WTC11 (cell line): ENCODE measurements around the gene SAMD5.
"Not testable (repeated sequence)": the region's sequence is repeated elsewhere in the genome, so short reads cannot be mapped to it uniquely, and the experiment has no call there.

ENCODE experiments used
- CREB1 ChIP-seq: sonication (generic); formaldehyde crosslinking; IDR thresholded peaks from 2 replicates; pipeline ENCODE4 v1.8.0; 2023; ENCODE audit warnings: mild to moderate bottlenecking, missing genetic modification reagents
- NR3C1 ChIP-seq: sonication (generic); formaldehyde crosslinking; conservative IDR thresholded peaks from 2 replicates; pipeline ENCODE4 v1.8.1; 2023; ENCODE audit warnings: low read depth, mild to moderate bottlenecking, missing genetic modification reagents
- SMAD4 ChIP-seq: sonication (generic); formaldehyde crosslinking; IDR thresholded peaks from 2 replicates; pipeline ENCODE4 v1.8.0; 2022; ENCODE audit warnings: mild to moderate bottlenecking, missing genetic modification reagents
- ZNF121 ChIP-seq: sonication (generic); formaldehyde crosslinking; IDR thresholded peaks from 2 replicates; pipeline ENCODE4 v1.8.0; 2023; ENCODE audit warnings: missing genetic modification reagents
- ZNF263 ChIP-seq: sonication (generic); formaldehyde crosslinking; IDR thresholded peaks from 2 replicates; pipeline ENCODE4 v1.8.1; 2022; ENCODE audit warnings: low read depth, mild to moderate bottlenecking, moderate library complexity, missing genetic modification reagents
- TF ChIP-seq, protein P1 (sequence below): sonication (generic); formaldehyde crosslinking; IDR thresholded peaks from 2 replicates; pipeline ENCODE4 v1.8.0; 2022; ENCODE audit warnings: mild to moderate bottlenecking, missing genetic modification reagents
- TF ChIP-seq, protein P2 (sequence below): fragments of 200-600 bp; IDR thresholded peaks from 2 replicates; pipeline ENCODE4 v1.8.0; 2022; ENCODE audit warnings: antibody characterized with exemption
- TF ChIP-seq, protein P3 (sequence below): sonication (generic); formaldehyde crosslinking; IDR thresholded peaks from 2 replicates; pipeline ENCODE4 v1.8.1; 2023; ENCODE audit warnings: mild to moderate bottlenecking, missing genetic modification reagents, borderline replicate concordance
- TF ChIP-seq, protein P4 (sequence below): sonication (generic); formaldehyde crosslinking; IDR thresholded peaks from 2 replicates; pipeline ENCODE4 v1.8.1; 2023; ENCODE audit warnings: mild to moderate bottlenecking, missing genetic modification reagents

DNA sequence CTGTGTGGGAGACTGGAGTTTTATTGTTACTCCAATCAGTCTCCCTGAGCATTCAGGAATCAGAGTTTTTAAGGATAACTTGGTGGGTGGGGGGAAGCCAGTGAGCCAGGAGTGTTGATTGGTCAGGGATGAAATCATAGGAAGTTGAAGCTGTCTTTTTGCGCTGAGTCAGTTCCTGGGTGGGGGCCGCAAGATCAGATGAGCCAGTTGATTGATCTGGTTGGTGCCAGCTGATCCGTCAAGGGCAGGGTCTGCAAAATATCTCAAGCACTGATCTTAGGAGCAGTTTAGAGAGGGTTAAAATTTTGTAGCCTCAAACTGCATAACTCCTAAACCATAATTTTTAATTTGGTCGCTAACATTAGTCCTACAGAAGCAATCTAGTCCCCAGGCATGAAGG, 33.9 kb downstream of the SAMD5 start:
- TF ChIP-seq, protein P1, sequence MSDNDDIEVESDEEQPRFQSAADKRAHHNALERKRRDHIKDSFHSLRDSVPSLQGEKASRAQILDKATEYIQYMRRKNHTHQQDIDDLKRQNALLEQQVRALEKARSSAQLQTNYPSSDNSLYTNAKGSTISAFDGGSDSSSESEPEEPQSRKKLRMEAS: not testable (repeated sequence)
- TF ChIP-seq, protein P2, sequence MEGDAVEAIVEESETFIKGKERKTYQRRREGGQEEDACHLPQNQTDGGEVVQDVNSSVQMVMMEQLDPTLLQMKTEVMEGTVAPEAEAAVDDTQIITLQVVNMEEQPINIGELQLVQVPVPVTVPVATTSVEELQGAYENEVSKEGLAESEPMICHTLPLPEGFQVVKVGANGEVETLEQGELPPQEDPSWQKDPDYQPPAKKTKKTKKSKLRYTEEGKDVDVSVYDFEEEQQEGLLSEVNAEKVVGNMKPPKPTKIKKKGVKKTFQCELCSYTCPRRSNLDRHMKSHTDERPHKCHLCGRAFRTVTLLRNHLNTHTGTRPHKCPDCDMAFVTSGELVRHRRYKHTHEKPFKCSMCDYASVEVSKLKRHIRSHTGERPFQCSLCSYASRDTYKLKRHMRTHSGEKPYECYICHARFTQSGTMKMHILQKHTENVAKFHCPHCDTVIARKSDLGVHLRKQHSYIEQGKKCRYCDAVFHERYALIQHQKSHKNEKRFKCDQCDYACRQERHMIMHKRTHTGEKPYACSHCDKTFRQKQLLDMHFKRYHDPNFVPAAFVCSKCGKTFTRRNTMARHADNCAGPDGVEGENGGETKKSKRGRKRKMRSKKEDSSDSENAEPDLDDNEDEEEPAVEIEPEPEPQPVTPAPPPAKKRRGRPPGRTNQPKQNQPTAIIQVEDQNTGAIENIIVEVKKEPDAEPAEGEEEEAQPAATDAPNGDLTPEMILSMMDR: not testable (repeated sequence)
- TF ChIP-seq, protein P3, sequence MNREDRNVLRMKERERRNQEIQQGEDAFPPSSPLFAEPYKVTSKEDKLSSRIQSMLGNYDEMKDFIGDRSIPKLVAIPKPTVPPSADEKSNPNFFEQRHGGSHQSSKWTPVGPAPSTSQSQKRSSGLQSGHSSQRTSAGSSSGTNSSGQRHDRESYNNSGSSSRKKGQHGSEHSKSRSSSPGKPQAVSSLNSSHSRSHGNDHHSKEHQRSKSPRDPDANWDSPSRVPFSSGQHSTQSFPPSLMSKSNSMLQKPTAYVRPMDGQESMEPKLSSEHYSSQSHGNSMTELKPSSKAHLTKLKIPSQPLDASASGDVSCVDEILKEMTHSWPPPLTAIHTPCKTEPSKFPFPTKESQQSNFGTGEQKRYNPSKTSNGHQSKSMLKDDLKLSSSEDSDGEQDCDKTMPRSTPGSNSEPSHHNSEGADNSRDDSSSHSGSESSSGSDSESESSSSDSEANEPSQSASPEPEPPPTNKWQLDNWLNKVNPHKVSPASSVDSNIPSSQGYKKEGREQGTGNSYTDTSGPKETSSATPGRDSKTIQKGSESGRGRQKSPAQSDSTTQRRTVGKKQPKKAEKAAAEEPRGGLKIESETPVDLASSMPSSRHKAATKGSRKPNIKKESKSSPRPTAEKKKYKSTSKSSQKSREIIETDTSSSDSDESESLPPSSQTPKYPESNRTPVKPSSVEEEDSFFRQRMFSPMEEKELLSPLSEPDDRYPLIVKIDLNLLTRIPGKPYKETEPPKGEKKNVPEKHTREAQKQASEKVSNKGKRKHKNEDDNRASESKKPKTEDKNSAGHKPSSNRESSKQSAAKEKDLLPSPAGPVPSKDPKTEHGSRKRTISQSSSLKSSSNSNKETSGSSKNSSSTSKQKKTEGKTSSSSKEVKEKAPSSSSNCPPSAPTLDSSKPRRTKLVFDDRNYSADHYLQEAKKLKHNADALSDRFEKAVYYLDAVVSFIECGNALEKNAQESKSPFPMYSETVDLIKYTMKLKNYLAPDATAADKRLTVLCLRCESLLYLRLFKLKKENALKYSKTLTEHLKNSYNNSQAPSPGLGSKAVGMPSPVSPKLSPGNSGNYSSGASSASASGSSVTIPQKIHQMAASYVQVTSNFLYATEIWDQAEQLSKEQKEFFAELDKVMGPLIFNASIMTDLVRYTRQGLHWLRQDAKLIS (CRISPR knock-in tag): not testable (repeated sequence)
- TF ChIP-seq CREB1, SMAD4, ZNF121, ZNF263, NR3C1 (CRISPR knock-in tag): not testable (repeated sequence)
- TF ChIP-seq, protein P4, sequence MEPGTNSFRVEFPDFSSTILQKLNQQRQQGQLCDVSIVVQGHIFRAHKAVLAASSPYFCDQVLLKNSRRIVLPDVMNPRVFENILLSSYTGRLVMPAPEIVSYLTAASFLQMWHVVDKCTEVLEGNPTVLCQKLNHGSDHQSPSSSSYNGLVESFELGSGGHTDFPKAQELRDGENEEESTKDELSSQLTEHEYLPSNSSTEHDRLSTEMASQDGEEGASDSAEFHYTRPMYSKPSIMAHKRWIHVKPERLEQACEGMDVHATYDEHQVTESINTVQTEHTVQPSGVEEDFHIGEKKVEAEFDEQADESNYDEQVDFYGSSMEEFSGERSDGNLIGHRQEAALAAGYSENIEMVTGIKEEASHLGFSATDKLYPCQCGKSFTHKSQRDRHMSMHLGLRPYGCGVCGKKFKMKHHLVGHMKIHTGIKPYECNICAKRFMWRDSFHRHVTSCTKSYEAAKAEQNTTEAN (CRISPR knock-in tag): not testable (repeated sequence)
